GM04503 (cell line): ENCODE data around the gene ITLN1.

Source experiments
- DNase-seq: peaks from one replicate; pipeline ENCODE4 v3.0.0-alpha.2; 2012; ENCODE audit warnings: low read depth

The ITLN1 gene

DNA sequence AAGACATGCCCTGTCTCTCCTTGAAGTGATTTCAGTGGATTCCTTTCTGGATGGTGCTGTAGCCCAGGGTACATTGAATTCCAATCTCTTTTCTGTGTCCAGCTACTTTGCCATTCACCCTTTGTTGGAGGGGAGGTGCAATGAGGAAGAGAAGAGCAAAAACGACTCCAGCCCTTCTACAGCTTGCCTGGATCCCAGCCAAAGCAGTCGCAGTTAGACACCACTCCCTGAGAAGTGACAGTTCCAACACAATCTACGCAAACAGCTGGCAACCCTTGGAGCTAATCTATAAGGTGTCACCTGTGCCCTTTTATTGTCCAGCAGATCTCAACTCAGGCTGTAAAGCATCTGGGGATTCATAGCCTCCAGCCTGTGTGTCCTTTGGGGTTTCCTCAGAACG is 26.9 kb downstream of the ITLN1 start:
- DNase-seq = no peak

GRCh38 chr1:160855181-160855981 is 29.6 kb downstream of the ITLN1 start:
- DNase-seq = no peak

DNA sequence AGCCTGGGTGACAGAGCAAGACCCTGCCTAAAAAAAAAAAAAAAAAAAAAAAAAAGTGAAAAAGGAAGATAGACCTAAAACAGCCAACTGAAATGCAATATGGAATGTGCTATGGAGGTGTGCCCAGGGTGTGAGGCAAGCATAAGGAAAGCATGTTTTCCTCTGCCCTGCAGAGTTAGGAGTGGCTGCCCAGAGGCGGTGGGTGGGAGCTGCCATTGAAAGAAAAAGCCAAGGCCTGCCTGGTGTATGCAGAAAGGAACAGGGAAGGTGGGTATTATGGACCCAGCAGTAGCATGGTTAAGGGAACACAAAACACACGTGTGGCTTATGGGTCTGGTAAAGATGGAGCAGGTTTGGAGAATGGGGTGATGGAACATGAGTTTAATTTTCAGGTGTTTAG is 31.2 kb downstream of the ITLN1 start:
- DNase-seq = no peak

DNA sequence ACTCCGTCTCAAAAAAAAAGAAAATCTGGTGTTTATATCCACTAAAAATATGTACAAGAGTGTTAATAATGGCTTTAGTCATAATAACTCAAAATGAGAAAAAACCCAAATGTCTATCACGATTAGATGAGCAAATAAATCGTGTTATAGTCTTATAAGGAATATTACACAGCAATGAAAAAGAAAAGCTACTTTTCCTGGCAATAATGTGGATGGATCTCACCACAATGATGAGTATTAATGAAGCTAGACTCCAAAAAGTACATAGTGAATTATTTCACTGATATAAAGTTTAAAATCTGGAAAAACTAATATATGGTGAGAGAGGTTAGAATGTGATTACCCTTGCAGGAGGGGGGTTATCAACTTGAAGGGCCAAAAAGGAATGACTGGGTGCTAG is 32.0 kb downstream of the ITLN1 start:
- no peak for DNase-seq

DNA sequence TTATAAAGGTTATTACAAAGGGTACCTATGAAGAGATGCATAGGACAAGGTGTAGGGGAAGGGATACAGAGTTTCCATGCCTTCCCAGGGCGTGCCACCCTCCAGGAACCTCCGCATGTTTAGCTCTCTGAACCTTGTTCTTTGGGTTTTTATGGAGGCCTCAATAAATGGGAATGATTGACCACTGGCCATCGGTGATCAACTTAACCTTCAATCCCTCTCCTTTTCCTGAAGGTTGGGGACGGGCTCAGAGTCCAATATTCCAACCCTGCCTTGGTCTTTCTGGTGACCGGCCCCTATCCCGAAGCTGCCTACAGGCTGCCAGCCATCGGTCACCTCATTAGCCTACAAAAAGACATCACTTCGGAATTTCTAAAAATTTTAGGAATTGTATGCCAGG is 34.0 kb downstream of the ITLN1 start:
- DNase-seq = no peak

DNA sequence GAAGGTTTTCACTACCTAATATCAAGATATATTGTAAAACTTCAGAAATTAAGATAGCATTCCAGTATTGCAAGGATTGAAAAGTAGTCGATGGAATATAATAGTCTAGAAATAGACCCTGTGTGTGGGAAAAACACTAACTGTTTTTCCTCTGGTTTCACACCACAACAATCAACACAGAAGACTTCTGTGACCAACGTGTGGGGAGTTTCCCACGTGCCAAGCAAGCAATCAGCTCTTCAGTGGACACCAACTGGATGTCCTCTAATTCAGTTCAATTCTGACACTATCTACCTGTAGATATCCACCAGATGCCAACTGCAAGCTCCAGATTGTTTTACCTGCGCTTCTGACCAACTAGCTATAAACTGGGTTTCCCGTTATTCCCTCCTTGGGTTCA is 34.4 kb downstream of the ITLN1 start:
- no peak for DNase-seq

GRCh38 chr1:160846281-160846680 is 38.7 kb downstream of the ITLN1 start:
- no peak for DNase-seq

- no peak for DNase-seq
Observed at GRCh38 chr1:160844447-160845232, 40.3 kb downstream of the ITLN1 start.

DNA sequence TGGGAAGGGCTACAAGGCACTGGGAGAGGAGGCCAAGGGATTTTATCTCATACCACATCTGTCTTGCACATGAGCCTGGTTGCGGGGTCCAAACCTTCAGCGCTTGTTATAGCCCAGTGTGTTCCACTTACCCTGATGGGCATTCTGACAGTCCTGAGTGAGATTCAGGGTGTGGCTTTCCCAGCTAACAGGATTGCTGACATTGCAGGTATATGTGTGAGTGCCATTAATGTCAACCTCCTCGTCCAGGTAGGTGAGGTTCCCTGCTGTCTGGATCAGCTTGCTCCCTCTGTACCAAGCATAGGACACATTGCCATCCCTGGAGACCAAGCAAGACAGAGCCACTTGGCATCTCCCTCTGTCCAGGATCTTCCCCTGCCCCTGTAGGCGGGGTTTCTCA is 43.9 kb downstream of the ITLN1 start:
- no peak for DNase-seq

- DNase-seq = no peak
Observed at GRCh38 chr1:160839746-160840145, 45.2 kb downstream of the ITLN1 start.

- no peak for DNase-seq
Observed at GRCh38 chr1:160838888-160839287, 46.1 kb downstream of the ITLN1 start.

- DNase-seq = no peak
Observed at GRCh38 chr1:160837558-160838205, 47.3 kb downstream of the ITLN1 start.

GRCh38 chr1:160836981-160837557 is 47.9 kb downstream of the ITLN1 start:
- DNase-seq = no peak

GRCh38 chr1:160836561-160836960 is 48.4 kb downstream of the ITLN1 start:
- no peak for DNase-seq

DNA sequence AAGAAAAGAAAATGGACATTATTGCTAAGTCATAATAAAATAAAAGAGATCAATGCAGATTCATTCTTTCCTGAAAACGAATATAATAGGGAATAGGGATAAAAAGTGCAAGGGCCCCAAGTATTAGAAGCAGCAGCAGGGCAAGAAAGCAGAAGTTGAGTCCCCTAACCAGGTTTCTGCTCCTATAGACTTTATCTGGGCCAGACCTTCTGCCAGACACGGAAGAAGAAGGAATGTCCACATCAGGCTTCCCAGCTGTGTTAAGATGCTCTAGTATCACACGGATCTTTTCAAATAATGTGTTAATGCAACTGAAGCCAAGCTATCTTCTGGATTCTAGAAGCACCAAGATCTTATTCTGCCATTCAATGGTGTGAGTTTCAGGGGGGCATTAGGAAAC is 49.2 kb downstream of the ITLN1 start:
- no peak for DNase-seq

DNA sequence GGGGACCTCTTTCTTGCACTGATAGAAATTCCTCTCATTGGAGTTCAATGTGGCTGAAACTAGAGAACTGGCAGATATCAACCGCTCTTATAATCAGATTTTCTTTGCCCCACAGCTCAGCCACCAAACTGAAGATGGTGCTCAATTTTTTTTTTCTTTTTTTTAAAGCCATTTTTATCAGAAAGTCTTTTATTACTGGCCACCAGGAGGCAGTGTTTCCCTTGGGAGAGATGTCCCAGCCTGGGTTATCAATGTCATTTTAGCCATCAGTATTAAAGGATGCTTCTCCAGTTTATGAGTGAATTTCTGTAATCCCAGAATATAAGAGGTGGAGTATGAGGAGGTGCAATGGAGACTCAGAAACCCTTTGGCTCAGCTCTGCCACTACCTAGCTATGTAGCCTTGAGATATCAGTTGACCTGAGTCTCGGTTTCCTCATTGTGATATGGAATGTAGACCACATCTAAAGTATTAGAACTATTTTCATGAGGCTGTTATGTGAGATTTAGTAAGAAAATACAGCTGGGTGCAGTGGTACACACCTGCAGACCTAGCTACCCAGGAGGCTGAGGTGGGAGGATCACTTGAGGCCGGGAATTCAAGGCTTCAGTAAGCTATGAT is 49.9 kb downstream of the ITLN1 start:
- no peak for DNase-seq

GRCh38 chr1:160830321-160831153 is 54.4 kb downstream of the ITLN1 start:
- no peak for DNase-seq

GRCh38 chr1:160829766-160830165 is 55.2 kb downstream of the ITLN1 start:
- no peak for DNase-seq

- DNase-seq = no peak
Observed at GRCh38 chr1:160827418-160827817, 57.6 kb downstream of the ITLN1 start.

DNA sequence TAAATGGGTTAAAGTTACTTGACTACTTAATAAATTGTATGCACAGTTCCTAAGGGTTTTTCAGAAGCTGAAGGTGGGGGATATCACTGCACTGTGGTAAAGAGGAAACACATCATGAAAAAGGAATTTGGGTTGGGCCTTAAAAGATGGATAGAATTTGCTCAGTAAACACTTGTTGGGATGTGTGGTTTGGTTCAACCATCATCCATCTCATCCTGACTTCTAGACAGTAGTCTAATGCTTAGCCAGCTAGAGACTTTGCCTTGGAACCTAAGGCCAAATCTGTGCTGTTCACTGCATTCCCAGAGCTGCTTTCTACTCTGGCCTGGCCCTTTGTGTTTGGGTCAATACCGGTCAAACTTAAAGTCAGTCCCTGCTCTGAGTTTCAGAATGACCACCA is 58.4 kb downstream of the ITLN1 start:
- no peak for DNase-seq
